ENCODE results near the gene GPR35.
"Not testable (repeated sequence)": the region's sequence is repeated elsewhere in the genome, so short reads cannot be mapped to it uniquely, and the experiment has no call there.

The GPR35 gene

GRCh38 chr2:240663546-240664190 lies 38.4 kb downstream of the GPR35 start:
- no peak for DNase-seq

GRCh38 chr2:240664622-240665021 lies 39.3 kb downstream of the GPR35 start:
- no peak for DNase-seq

- no peak for DNase-seq
Measured at GRCh38 chr2:240670402-240670801, 45.1 kb downstream of the GPR35 start.

GRCh38 chr2:240670950-240671349 lies 45.7 kb downstream of the GPR35 start:
- no peak for DNase-seq

- DNase-seq: no peak
Measured at GRCh38 chr2:240672076-240672700, 46.9 kb downstream of the GPR35 start.

GRCh38 chr2:240672701-240673190 lies 47.5 kb downstream of the GPR35 start:
- DNase-seq: no peak

GRCh38 chr2:240674461-240675184 lies 49.3 kb downstream of the GPR35 start:
- not testable (repeated sequence) for DNase-seq

- not testable (repeated sequence) for DNase-seq
Measured at GRCh38 chr2:240675345-240675744, 50.1 kb downstream of the GPR35 start.

- not testable (repeated sequence) for DNase-seq
Measured at GRCh38 chr2:240678043-240678442, 52.8 kb downstream of the GPR35 start.

GRCh38 chr2:240678909-240679308 lies 53.6 kb downstream of the GPR35 start:
- DNase-seq: not testable (repeated sequence)

- DNase-seq: not testable (repeated sequence)
Measured at GRCh38 chr2:240680185-240680584, 54.9 kb downstream of the GPR35 start.

Measured in T-helper 9 cell (primary cell).